ENCODE data around the gene PRKG1.

The PRKG1 gene

DNA sequence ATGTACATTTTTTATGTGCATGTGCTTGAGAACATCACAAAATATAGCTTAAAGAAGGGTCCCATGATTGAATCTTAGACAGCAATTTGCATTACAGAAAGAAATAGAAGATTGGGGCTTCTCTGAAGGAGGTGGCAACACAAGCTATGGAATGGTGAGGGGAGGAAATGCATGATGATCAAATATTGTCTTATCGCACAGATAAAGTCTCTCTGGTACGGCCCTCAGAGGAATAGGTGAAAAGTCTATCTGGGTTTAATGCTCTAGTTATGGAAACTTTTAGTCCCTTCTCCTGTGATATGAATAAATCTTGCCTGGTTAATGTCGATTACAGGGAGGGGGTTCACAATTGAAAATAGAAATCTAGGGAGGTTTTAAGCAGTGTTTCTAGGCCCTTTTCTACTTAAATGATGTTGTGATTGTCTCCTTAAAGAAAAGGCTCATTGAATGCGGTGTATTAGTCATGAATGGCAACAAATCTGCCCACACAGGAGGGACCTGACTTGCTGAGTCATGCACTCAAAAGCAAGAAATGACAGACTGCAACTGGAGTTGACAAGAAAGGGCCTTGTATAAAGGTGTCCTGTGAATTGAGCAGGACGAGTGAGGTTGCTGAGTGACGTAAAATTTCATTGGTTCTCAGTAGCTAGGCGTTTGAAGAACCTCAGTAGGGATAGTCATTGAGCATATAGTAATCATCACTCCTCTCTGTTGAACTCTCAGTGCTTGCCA lies 758.5 kb downstream of the PRKG1 start:
- no peak for DNase-seq (ENCODE audit: low read depth, low spot score)
- no peak overlapping the region for H3K4me3 ChIP-seq (ENCODE audit: low read length)

DNA sequence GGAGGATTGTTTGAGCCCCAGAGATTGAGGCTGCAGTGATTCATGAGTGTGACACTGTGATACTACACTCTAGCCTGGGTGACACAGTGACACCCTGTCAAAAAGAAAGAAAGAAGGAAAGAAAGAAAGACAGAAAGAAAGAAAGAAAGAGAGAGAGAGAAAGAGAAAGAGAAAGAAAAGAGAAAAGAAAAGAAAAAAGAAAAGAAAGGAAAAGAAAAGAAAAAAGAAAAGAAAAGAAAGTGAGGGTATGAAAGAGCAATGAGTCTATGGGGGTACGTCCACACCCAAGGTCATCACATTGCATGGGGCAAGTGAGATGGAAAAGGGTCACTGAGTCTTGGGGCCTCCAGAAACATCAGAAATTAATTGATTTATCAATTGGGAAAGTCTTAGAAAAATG lies 760.3 kb downstream of the PRKG1 start:
- no peak for DNase-seq (ENCODE audit: low read depth, low spot score)

DNA sequence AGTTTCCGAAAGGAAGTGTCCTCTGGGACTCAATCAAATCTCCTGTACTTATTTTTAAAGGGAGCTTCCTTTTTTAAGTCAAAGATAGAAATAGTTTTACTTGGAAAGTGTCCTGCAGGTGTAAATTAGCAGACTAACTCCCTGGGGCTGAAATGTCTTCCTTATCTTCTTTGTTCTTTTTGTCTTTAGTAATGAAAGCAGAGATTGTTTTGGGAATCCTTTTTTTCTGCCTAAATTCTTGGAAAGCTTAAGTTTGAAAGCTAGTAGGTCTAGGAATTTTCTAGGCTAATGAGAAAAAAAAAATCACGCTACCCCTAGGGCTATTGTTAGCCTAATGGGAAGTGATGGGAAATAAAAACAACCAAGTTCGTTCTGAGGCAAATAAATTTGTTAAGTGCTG lies 764.2 kb downstream of the PRKG1 start:
- H3K4me3 ChIP-seq (ENCODE audit: low read length), result no peak overlapping the region
- no peak for DNase-seq (ENCODE audit: low read depth, low spot score)

More for the DNA sequence above, 760.3 kb downstream of the PRKG1 start:
- no peak overlapping the region for H3K4me3 ChIP-seq (ENCODE audit: low read length)

DNA sequence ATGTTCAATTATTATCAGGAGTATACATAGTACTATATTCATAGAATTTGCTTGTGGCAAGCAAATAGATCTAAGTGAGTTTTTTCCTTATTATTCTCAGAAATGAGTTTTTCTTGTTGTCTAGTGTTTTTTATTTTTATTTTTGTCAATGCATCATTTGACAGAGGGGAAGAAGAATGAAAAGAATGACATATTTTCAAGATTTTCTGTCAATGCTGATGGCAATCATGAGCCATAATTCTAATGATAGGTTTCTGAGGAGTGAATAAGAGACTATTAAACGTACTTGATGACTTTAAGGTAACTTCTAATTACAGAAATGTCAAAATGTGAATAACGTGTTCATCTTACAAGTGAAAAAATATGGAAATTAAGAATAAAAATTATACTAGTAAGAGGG lies 769.7 kb downstream of the PRKG1 start:
- DNase-seq (ENCODE audit: low read depth, low spot score), result no peak

DNA sequence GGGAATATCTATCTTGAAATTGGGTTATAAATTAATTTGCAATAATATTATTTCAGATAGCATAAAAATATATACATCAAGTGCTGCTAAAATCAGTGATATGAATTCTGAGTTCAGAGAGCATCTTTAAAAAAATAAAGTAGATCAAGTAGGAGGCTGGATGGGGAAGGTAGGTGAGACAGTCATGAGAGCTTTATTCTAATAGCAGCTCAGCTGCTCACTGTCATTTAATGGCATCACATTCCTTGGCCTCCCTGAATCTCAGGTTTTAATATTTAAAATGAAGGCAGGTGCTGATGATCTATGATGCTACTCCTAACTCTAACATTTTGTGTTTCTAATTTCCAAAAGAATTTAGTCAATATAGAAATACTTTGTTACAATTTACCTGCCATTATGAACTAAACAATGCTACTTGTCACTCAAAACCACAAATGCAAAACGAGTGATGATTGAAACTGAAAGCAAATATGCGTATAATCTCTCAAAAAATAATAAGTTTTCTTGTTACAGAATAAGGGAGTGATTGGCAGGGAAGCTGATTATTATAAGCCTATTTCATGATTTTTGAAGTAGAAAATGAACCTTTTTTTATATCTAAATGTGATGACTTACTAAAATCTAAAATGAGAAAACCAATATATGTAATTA lies 772.7 kb downstream of the PRKG1 start:
- DNase-seq (ENCODE audit: low read depth, low spot score), result no peak
- H3K4me3 ChIP-seq (ENCODE audit: low read length), result no peak overlapping the region

More for the DNA sequence above, 769.7 kb downstream of the PRKG1 start:
- no peak overlapping the region for H3K4me3 ChIP-seq (ENCODE audit: low read length)

DNA sequence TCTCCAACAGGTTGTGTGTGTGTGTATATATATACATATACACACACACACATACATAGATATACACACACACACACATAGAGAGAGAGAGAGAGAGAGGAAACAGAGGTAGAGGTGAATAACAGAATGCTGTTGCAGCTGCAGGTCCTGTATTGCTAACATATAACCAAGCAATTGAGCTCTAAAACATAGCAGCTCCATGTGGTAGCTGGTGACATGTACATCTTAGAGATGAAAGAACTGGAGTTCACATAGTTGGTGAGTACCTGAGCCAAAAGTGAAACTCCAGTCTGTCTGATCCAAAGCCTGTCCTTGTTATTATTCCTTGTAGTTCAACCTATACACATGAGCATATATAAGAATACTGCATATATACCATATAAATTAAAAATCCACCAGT lies 778.0 kb downstream of the PRKG1 start:
- no peak overlapping the region for H3K4me3 ChIP-seq (ENCODE audit: low read length)
- no peak for DNase-seq (ENCODE audit: low read depth, low spot score)

DNA sequence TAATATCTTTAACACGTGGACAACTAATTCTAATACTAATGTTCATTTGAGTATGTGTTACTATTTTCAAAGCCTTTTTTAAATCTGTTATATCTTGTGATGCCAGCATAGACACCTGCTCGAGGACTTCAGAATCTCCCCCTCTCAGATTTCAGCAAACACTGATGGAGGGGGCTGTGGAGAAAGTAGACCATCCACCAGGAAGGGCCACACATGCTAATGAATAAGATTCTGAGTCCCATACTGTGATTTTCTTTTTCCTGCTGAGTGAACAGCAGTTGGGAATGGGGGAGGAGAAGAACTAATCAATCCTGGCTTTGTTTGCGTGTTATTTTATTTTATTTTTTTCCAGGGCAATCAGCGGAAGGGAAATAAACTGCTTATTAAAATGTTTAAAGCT lies 783.0 kb downstream of the PRKG1 start:
- DNase-seq (ENCODE audit: low read depth, low spot score), result no peak
- no peak overlapping the region for H3K4me3 ChIP-seq (ENCODE audit: low read length)

- DNase-seq (ENCODE audit: low read depth, low spot score), result no peak
- H3K4me3 ChIP-seq (ENCODE audit: low read length), result no peak overlapping the region
Observed at GRCh38 chr10:51860257-51860656, 786.0 kb downstream of the PRKG1 start.

- no peak for DNase-seq (ENCODE audit: low read depth, low spot score)
- no peak overlapping the region for H3K4me3 ChIP-seq (ENCODE audit: low read length)
Observed at GRCh38 chr10:51861051-51861450, 786.8 kb downstream of the PRKG1 start.

DNA sequence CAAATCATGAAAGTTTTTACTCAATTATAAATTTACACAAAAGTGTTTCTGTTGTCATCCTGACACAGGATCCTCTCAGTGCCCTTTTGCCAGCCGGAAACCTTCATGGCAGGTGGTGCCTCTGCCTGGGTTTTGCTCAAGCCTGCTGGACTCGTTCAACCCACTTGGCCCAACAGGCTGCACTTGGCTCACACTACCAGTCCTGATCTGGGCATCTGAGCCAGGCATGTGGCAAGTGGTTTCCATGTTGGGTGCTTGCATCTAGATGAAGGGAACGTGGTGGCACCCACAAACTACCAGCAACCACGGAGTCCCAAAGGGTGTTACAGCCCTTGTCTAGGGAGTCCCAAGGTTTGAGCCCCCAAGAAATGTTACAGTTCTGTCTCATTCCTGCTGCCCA lies 787.4 kb downstream of the PRKG1 start:
- H3K4me3 ChIP-seq (ENCODE audit: low read length), result no peak overlapping the region
- no peak for DNase-seq (ENCODE audit: low read depth, low spot score)

- H3K4me3 ChIP-seq (ENCODE audit: low read length), result no peak overlapping the region
- no peak for DNase-seq (ENCODE audit: low read depth, low spot score)
Observed at GRCh38 chr10:51862149-51862548, 787.9 kb downstream of the PRKG1 start.

DNA sequence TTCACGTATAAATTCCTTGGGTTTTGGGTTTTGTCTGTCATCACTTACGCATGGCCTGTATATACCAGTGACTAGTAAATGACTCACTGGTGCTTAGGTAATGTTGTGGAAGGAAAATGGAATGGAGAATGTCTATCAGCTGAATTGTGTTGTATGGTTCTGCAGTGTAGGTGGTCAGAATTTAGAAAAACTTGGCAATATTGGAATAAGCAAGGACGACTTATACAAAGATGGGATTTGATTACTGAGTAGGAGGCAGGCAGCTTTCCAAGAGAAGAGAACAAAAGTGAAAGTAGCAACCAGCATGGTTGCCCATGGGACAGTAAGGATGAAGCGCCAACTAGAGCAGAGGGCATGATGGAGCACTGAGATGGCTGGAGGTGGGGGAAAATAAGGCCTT lies 793.7 kb downstream of the PRKG1 start:
- DNase-seq (ENCODE audit: low read depth, low spot score), result no peak
- H3K4me3 ChIP-seq (ENCODE audit: low read length), result no peak overlapping the region

- no peak overlapping the region for H3K4me3 ChIP-seq (ENCODE audit: low read length)
- DNase-seq (ENCODE audit: low read depth, low spot score), result no peak
Observed at GRCh38 chr10:51874131-51874530, 799.8 kb downstream of the PRKG1 start.

DNA sequence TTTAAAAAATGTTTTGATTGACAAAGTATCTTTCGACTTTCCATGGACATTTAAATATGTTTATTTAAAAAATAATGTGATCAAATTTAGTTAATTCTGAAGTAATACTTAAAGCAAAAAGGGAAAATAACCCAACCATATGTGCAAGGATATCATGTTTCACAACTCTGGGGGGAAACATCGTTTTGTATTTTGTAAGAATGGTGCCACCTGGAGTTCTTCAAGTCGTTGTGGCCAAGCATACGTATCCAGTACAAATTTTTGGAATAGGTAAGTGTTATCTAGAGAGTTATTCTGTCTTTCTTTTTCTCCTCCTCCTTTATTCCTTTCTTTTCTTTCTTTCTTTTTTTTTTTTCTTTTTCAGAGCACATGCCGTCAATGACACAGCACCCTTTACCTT lies 801.3 kb downstream of the PRKG1 start:
- no peak overlapping the region for H3K4me3 ChIP-seq (ENCODE audit: low read length)
- no peak for DNase-seq (ENCODE audit: low read depth, low spot score)

DNA sequence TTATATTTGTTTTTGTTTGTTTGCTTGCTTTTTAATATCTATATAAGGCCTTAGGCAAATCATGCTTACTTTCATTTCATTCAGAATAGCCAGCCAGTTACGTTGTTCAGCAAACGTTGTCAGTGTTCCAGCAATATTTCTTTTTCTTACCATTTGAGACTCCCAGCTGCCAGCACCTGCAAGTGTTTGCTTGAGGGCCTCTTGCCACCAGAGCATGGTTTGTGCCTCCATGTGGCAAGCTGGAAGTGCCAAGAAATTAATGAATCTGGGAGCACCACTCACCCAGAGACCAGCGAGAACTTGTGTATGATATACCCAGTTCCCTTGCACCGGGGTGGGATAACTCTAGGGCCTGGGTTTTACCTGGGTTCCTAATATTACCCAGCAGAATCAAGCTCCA lies 802.2 kb downstream of the PRKG1 start:
- DNase-seq (ENCODE audit: low read depth, low spot score), result no peak
- H3K4me3 ChIP-seq (ENCODE audit: low read length), result no peak overlapping the region

DNA sequence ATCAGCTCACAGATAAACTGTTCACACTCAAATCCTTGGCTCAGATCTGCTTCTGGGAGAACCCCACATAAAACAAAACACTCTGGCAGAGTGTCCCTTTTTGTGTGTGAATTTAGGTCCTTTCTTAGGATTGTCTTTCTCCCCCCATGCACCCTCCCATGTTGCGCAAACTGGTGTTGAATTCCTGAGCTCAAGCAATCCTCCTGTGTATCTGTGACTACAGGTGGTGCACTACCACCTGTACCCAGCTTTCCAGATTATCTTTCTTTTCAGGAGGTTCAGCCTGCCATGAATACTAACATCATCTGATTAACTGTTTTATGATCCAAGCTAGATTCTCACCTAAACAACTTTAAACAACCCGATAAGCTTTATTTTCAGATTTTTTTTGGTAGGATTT lies 802.7 kb downstream of the PRKG1 start:
- no peak for DNase-seq (ENCODE audit: low read depth, low spot score)
- H3K4me3 ChIP-seq (ENCODE audit: low read length), result no peak overlapping the region

GRCh38 chr10:51877636-51878035 lies 803.3 kb downstream of the PRKG1 start:
- no peak overlapping the region for H3K4me3 ChIP-seq (ENCODE audit: low read length)
- no peak for DNase-seq (ENCODE audit: low read depth, low spot score)

DNA sequence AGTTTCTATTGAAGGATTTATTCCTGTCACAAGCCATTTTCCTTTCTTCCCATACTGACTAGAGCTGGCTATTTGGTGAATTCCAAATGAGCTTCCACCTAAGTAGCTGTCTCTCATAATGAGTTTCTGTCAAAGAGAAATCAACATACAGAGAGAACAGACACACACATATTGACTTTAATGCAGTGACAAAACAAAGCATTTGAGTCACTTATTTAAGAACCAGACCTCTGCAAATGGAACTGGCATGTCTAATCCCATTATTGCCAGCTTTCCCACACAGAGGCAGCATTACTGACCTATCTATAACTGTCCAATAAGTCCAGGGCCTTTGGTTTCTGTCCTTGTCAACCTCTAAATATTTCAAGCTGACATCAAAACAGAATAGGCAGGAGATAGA lies 804.4 kb downstream of the PRKG1 start:
- DNase-seq (ENCODE audit: low read depth, low spot score), result no peak
- no peak overlapping the region for H3K4me3 ChIP-seq (ENCODE audit: low read length)

DNA sequence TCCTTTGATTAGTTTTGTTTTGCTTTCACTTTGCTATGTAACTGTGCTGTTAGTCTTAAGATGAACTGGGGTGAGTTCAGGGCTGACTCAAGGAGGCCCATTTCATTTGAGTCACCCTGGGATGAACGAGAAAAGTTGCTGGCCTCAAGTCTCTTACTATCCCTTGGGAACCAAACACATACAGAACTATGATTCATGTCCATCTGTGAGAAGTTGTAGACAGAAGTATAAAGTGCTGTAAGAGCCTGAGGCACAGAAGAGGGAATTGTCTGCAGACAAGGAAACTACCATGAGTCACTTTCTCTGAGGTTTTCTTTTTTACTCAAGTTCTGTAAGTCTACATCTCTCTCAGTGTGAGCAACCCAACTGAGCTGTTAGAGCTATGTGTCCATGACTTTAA lies 805.0 kb downstream of the PRKG1 start:
- H3K4me3 ChIP-seq (ENCODE audit: low read length), result no peak overlapping the region
- no peak for DNase-seq (ENCODE audit: low read depth, low spot score)

GRCh38 chr10:51881213-51881612 lies 806.9 kb downstream of the PRKG1 start:
- DNase-seq (ENCODE audit: low read depth, low spot score), result no peak
- no peak overlapping the region for H3K4me3 ChIP-seq (ENCODE audit: low read length)

GRCh38 chr10:51886438-51887068 lies 812.3 kb downstream of the PRKG1 start:
- no peak overlapping the region for H3K4me3 ChIP-seq (ENCODE audit: low read length)
- DNase-seq (ENCODE audit: low read depth, low spot score), result no peak

Measured in Jurkat, Clone E6-1 (cell line).